GM23248 (cell line): ENCODE measurements around the gene PDE4B.

Experiments
- EZH2 ChIP-seq: fragments of 200-600 bp; sonication (generic); IDR thresholded peaks from 2 replicates; pipeline ENCODE4 v1.6.1; 2018; ENCODE audit warnings: antibody characterized with exemption, mild to moderate bottlenecking; ENCODE audit not compliant: insufficient read depth, poor library complexity, severe bottlenecking
- EZH2phosphoT487 ChIP-seq: fragments of 200-600 bp; sonication (generic); IDR thresholded peaks from 2 replicates; pipeline ENCODE4 v1.6.1; 2018; ENCODE audit warnings: antibody characterized with exemption, moderate library complexity, mild to moderate bottlenecking, low read depth; ENCODE audit not compliant: insufficient read depth

- TF ChIP-seq EZH2 (no peak), EZH2phosphoT487 (no peak)
These were observed 507.7 kb downstream of the PDE4B start for GRCh38 chr1:66300280-66300971.
